CD4-positive, alpha-beta memory T cell (primary cell): ENCODE measurements around the gene DLGAP3. TPM values are rescaled to one million over a fixed set of nuclear protein-coding genes. Genes with fewer than 3 reads are reported as not detected.

ENCODE experiments used
- polyA plus RNA-seq, 2 donors: library from polyadenylated mRNA; unstranded; fragments of 300-500 nt; fragmentation: Illumina TruSeq; gene quantifications; one replicate each; pipeline ENCODE4 v1.2.3, GENCODE V29; 2021
- total RNA-seq, 2 experiments: library from RNA; stranded (reverse); gene quantifications; one replicate each; pipeline ENCODE4 v1.2.3, GENCODE V29; 2021

DLGAP3 gene
- total and polyA plus RNA-seq, 4 experiments from 2014 or later = 0.08 to 1.5 (median 0.82) TPM

Other genes starting within 250 kb of the DLGAP3 start
- gene GJB5, start 174.6 kb downstream of the DLGAP3 start, total RNA-seq = not detected
- not detected for gene GJB5, start 174.6 kb downstream of the DLGAP3 start, polyA plus RNA-seq
- gene GJB4, start 169.9 kb downstream of the DLGAP3 start, total RNA-seq = not detected
- not detected for gene GJB4, start 169.9 kb downstream of the DLGAP3 start, polyA plus RNA-seq
- gene GJB3, start 148.4 kb downstream of the DLGAP3 start, total RNA-seq = not detected
- not detected for gene GJB3, start 148.4 kb downstream of the DLGAP3 start, polyA plus RNA-seq
- not detected for gene GJA4, start 136.7 kb downstream of the DLGAP3 start, total RNA-seq
- not detected for gene GJA4, start 136.7 kb downstream of the DLGAP3 start, polyA plus RNA-seq
- 10 to 100 TPM; 32.0 to 35.5 TPM for gene SMIM12, start 69.9 kb downstream of the DLGAP3 start, total RNA-seq
- 100 to 1,000 TPM in 1 of 2 donors, 10 to 100 TPM in 1; 76.1 to 146 TPM for gene SMIM12, start 69.9 kb downstream of the DLGAP3 start, polyA plus RNA-seq
- 10 to 100 TPM; 51.7 to 54.2 TPM for gene TMEM35B, start 55.7 kb upstream of the DLGAP3 start, total RNA-seq
- gene TMEM35B, start 55.7 kb upstream of the DLGAP3 start, polyA plus RNA-seq = 100 to 1,000 TPM; 225 to 291 TPM
- gene ZMYM6, start 102.3 kb upstream of the DLGAP3 start, total RNA-seq = 10 to 100 TPM; 42.9 to 45.8 TPM
- gene ZMYM6, start 102.3 kb upstream of the DLGAP3 start, polyA plus RNA-seq = 1 to 10 TPM; 7.5 to 8.2 TPM
- 10 to 100 TPM; 24.6 to 25.9 TPM for gene ZMYM1, start 149.7 kb upstream of the DLGAP3 start, total RNA-seq
- gene ZMYM1, start 149.7 kb upstream of the DLGAP3 start, polyA plus RNA-seq = 10 to 100 TPM; 10.0 to 13.3 TPM